HepG2 (cell line): Measurements from ENCODE around the gene ZNF586. TPM values are rescaled to one million over a fixed set of nuclear protein-coding genes. Genes with fewer than 3 reads are reported as not detected.

Experiments
- AKNA ChIP-seq: sonication (generic); formaldehyde crosslinking; IDR thresholded peaks from 2 replicates; pipeline ENCODE4 v1.4.0; 2020; ENCODE audit warnings: missing genetic modification reagents, borderline replicate concordance
- GZF1 ChIP-seq: sonication (generic); formaldehyde crosslinking; IDR thresholded peaks from 2 replicates; pipeline ENCODE4 v1.5.1; 2020; ENCODE audit warnings: mild to moderate bottlenecking, missing genetic modification reagents
- KDM4B ChIP-seq: sonication (generic); formaldehyde crosslinking; IDR thresholded peaks from 2 replicates; pipeline ENCODE4 v1.4.0; 2020; ENCODE audit warnings: missing genetic modification reagents
- NFAT5 ChIP-seq: sonication (generic); formaldehyde crosslinking; IDR thresholded peaks from 2 replicates; pipeline ENCODE4 v1.4.0; 2020; ENCODE audit warnings: missing genetic modification reagents
- NR0B2 ChIP-seq: sonication (generic); formaldehyde crosslinking; IDR thresholded peaks from 2 replicates; pipeline ENCODE4 v1.4.0; 2020; ENCODE audit warnings: mild to moderate bottlenecking, missing genetic modification reagents
- PAF1 ChIP-seq: IDR thresholded peaks from 2 replicates; pipeline ENCODE4 v1.6.1; 2016; ENCODE audit warnings: missing genetic modification reagents, missing compliant biosample characterization
- PCBP1 ChIP-seq: fragments of 200-400 bp; formaldehyde crosslinking; IDR thresholded peaks from 2 replicates; pipeline ENCODE4 v1.6.1; 2017; ENCODE audit warnings: mild to moderate bottlenecking, low read depth, low read length, borderline replicate concordance
- PHF5A ChIP-seq: IDR thresholded peaks from one replicate; pipeline ENCODE4 v1.6.1; 2018; ENCODE audit warnings: low read depth, missing genetic modification reagents; ENCODE audit not compliant: unreplicated experiment
- PLSCR1 ChIP-seq: sonication (generic); formaldehyde crosslinking; IDR thresholded peaks from 2 replicates; pipeline ENCODE4 v1.5.0; 2020; ENCODE audit warnings: missing genetic modification reagents, mild to moderate bottlenecking, borderline replicate concordance
- SPEN ChIP-seq: sonication (generic); formaldehyde crosslinking; IDR thresholded peaks from 2 replicates; pipeline ENCODE4 v1.5.1; 2020; ENCODE audit warnings: low read depth, mild to moderate bottlenecking, missing genetic modification reagents
- ZNF232 ChIP-seq: sonication (generic); formaldehyde crosslinking; IDR thresholded peaks from 2 replicates; pipeline ENCODE4 v1.4.0; 2020; ENCODE audit warnings: missing genetic modification reagents, borderline replicate concordance
- ZNF513 ChIP-seq: sonication (generic); formaldehyde crosslinking; conservative IDR thresholded peaks from 2 replicates; pipeline ENCODE4 v1.5.0; 2020; ENCODE audit warnings: missing genetic modification reagents
- ZNF576 ChIP-seq: sonication (generic); formaldehyde crosslinking; IDR thresholded peaks from 2 replicates; pipeline ENCODE4 v1.4.0; 2020; ENCODE audit warnings: mild to moderate bottlenecking, missing genetic modification reagents
- ZZZ3 ChIP-seq: sonication (generic); formaldehyde crosslinking; IDR thresholded peaks from 2 replicates; pipeline ENCODE4 v1.4.0; 2020; ENCODE audit warnings: missing genetic modification reagents, mild to moderate bottlenecking, borderline replicate concordance
- polyA plus RNA-seq, 8 experiments: library from polyadenylated mRNA; depleted of rRNA in 3 of 8; stranded (reverse) in 7 of 8; unstranded in 1 of 8; fragments of >200 nt; fragmentation: Illumina TruSeq in 4 of 8; extraction: Trizol in 4 of 8; gene quantifications; 2 replicates each; pipeline versions ENCODE4 v1.2.1 to v1.2.3, GENCODE V29; 2011 to 2016; ENCODE audit warnings: low read depth in 4 of 8, missing spikeins in 1 of 8, mixed read lengths in 1 of 8; ENCODE audit not compliant: insufficient read depth in 1 of 8
- total RNA-seq, 5 experiments: library from RNA; depleted of rRNA; stranded (reverse); fragments of >200 nt; fragmentation: Illumina TruSeq; extraction: Trizol; gene quantifications; 2 replicates each; pipeline ENCODE4 v1.2.3, GENCODE V29; 2016; ENCODE audit warnings: low read depth in 1 of 5

ZNF586 gene
- total and polyA plus RNA-seq, 2 of the 13 experiments (the other 11 are each of a cell fraction or from before 2014, with no cell fraction given): 0.50 to 3.4 TPM

GRCh38 chr19:57814505-57815246 lies 45.2 kb downstream of the ZNF586 start, which contains the start of gene ZNF552 (continued):
- TF ChIP-seq NFAT5 (CRISPR knock-in tag) (no peak), SPEN (CRISPR knock-in tag) (peak; percentile 49; the same call in 1 of the 2 replicates), PCBP1 (no peak), PLSCR1 (CRISPR knock-in tag) (no peak), PAF1 (no peak), ZNF232 (CRISPR knock-in tag) (peak; percentile 13; the same call in 1 of the 2 replicates), PHF5A (no peak), KDM4B (no peak), AKNA (CRISPR knock-in tag) (no peak), ZNF513 (CRISPR knock-in tag) (no peak), ZZZ3 (CRISPR knock-in tag) (no peak), ZNF576 (CRISPR knock-in tag) (no peak), NR0B2 (CRISPR knock-in tag) (no peak), GZF1 (CRISPR knock-in tag) (no peak)
